ENCODE data around the gene KCNJ6.

GRCh38 chr21:37886726-37887299 is 29.4 kb downstream of the KCNJ6 start:
- TF ChIP-seq POLR2A (IDR thresholded peaks at IDR 0.05; ENCODE audit: borderline replicate concordance, extremely low read depth, insufficient read depth, insufficient read length) (no peak), ATF3 (IDR thresholded peaks at IDR 0.05) (no peak), REST (IDR thresholded peaks at IDR 0.05; ENCODE audit: low read depth) (no peak), ZBTB33 (IDR thresholded peaks at IDR 0.05; ENCODE audit: extremely low read depth, insufficient replicate concordance, low read length) (no peak), SIN3A (IDR thresholded peaks at IDR 0.05; ENCODE audit: low read depth) (no peak), EZH2 (IDR thresholded peaks at IDR 0.05) (no peak), FOSL1 (IDR thresholded peaks at IDR 0.05; ENCODE audit: low read depth) (no peak), POLR2AphosphoS5 (IDR thresholded peaks at IDR 0.05; ENCODE audit: low read depth, low read length) (no peak), SRF (IDR thresholded peaks at IDR 0.05; ENCODE audit: low read depth) (no peak), EZH2phosphoT487 (IDR thresholded peaks at IDR 0.05; ENCODE audit: borderline replicate concordance) (no peak), RAD21 (IDR thresholded peaks at IDR 0.05; ENCODE audit: low read depth) (no peak)
- TF ChIP-seq, protein P1, sequence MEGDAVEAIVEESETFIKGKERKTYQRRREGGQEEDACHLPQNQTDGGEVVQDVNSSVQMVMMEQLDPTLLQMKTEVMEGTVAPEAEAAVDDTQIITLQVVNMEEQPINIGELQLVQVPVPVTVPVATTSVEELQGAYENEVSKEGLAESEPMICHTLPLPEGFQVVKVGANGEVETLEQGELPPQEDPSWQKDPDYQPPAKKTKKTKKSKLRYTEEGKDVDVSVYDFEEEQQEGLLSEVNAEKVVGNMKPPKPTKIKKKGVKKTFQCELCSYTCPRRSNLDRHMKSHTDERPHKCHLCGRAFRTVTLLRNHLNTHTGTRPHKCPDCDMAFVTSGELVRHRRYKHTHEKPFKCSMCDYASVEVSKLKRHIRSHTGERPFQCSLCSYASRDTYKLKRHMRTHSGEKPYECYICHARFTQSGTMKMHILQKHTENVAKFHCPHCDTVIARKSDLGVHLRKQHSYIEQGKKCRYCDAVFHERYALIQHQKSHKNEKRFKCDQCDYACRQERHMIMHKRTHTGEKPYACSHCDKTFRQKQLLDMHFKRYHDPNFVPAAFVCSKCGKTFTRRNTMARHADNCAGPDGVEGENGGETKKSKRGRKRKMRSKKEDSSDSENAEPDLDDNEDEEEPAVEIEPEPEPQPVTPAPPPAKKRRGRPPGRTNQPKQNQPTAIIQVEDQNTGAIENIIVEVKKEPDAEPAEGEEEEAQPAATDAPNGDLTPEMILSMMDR (IDR thresholded peaks at IDR 0.05 in 2 of 3, conservative IDR thresholded peaks at IDR 0.05 in 1 of 3; ENCODE audit: borderline replicate concordance in 1 of 3, insufficient read depth in 1 of 3, low read depth in 2 of 3, low read length in 2 of 3), result no peak
- TF ChIP-seq, protein P2, sequence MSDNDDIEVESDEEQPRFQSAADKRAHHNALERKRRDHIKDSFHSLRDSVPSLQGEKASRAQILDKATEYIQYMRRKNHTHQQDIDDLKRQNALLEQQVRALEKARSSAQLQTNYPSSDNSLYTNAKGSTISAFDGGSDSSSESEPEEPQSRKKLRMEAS (IDR thresholded peaks at IDR 0.05), result no peak

Measured in HCT116 (cell line).